ENCODE results near the gene PGGHG.
A peak's percentile ranks its signal among the peaks of the same experiment; 100 is the strongest.
"Not testable (repeated sequence)": the region's sequence is repeated elsewhere in the genome, so short reads cannot be mapped to it uniquely, and the experiment has no call there.

Gene PGGHG

GRCh38 chr11:288478-289397, at the start of gene PGGHG:
Gene PGGHG, plus strand, starts transcription at chr11:289126. Its CDS starts 691 bp downstream, at chr11:289817.
- no peak for DNase-seq (ENCODE audit: low read depth)

GRCh38 chr11:240315-240714, 48.6 kb upstream of the PGGHG start:
- no peak for DNase-seq (ENCODE audit: low read depth)

- no peak for DNase-seq (ENCODE audit: low read depth)
Observed at GRCh38 chr11:241634-242033, 47.3 kb upstream of the PGGHG start.

- no peak for DNase-seq (ENCODE audit: low read depth)
Observed at GRCh38 chr11:244376-244775, 44.5 kb upstream of the PGGHG start.

- DNase-seq (ENCODE audit: low read depth), result no peak
Observed at GRCh38 chr11:249062-249461, 39.9 kb upstream of the PGGHG start.

- no peak for DNase-seq (ENCODE audit: low read depth)
Observed at GRCh38 chr11:250274-250673, 38.7 kb upstream of the PGGHG start.

GRCh38 chr11:250740-251299, 38.1 kb upstream of the PGGHG start:
- peak; percentile 60 for DNase-seq (ENCODE audit: low read depth)

- no peak for DNase-seq (ENCODE audit: low read depth)
Observed at GRCh38 chr11:251550-251949, 37.4 kb upstream of the PGGHG start.

- no peak for DNase-seq (ENCODE audit: low read depth)
Observed at GRCh38 chr11:252666-253065, 36.3 kb upstream of the PGGHG start.

GRCh38 chr11:253160-253885, 35.6 kb upstream of the PGGHG start:
- no peak for DNase-seq (ENCODE audit: low read depth)

- no peak for DNase-seq (ENCODE audit: low read depth)
Observed at GRCh38 chr11:253886-254270, 35.0 kb upstream of the PGGHG start.

- DNase-seq (ENCODE audit: low read depth), result no peak
Observed at GRCh38 chr11:255176-255575, 33.8 kb upstream of the PGGHG start.

- no peak for DNase-seq (ENCODE audit: low read depth)
Observed at GRCh38 chr11:255816-256215, 33.1 kb upstream of the PGGHG start.

- no peak for DNase-seq (ENCODE audit: low read depth)
Observed at GRCh38 chr11:256952-257737, 31.8 kb upstream of the PGGHG start.

GRCh38 chr11:257766-258493, 31.0 kb upstream of the PGGHG start:
- no peak for DNase-seq (ENCODE audit: low read depth)

GRCh38 chr11:259413-259812, 29.5 kb upstream of the PGGHG start:
- DNase-seq (ENCODE audit: low read depth), result no peak

GRCh38 chr11:261624-262023, 27.3 kb upstream of the PGGHG start:
- DNase-seq (ENCODE audit: low read depth), result no peak

GRCh38 chr11:266676-267439, 22.1 kb upstream of the PGGHG start:
- no peak for DNase-seq (ENCODE audit: low read depth)

- no peak for DNase-seq (ENCODE audit: low read depth)
Observed at GRCh38 chr11:267491-267994, 21.4 kb upstream of the PGGHG start.

- DNase-seq (ENCODE audit: low read depth), result not testable (repeated sequence)
Observed at GRCh38 chr11:268716-269145, 20.2 kb upstream of the PGGHG start.

All from stimulated activated CD8-positive, alpha-beta memory T cell treated with anti-CD3 and anti-CD28 coated beads, Interleukin-12 subunit alpha, Interleukin-12 subunit beta, amount 100 ng/mL, for 4 hours (primary cell).